ENCODE measurements around the gene CDKAL1.

- no peak for TF ChIP-seq CTCF (IDR thresholded peaks at IDR 0.05)
- TF ChIP-seq POLR2A (IDR thresholded peaks at IDR 0.05), result no peak
- TF ChIP-seq EP300 (IDR thresholded peaks at IDR 0.05), result no peak
These were observed 144.6 kb downstream of the CDKAL1 start for GRCh38 chr6:20678831-20679352.

Measured in tibial nerve (tissue), 4 donors.